Measurements from ENCODE around the gene PTPN11. TPM values are rescaled to one million over a fixed set of nuclear protein-coding genes. Genes with fewer than 3 reads are reported as not detected.
"Not testable (repeated sequence)": the region's sequence is repeated elsewhere in the genome, so short reads cannot be mapped to it uniquely, and the experiment has no call there.

The PTPN11 gene
- total RNA-seq, 1 donor: 98.8 TPM

- Histone ChIP-seq H3K9me3 (ENCODE audit: low read depth, low read length) (no peaks in the 10 kb centered on the region), H3K79me2 (ENCODE audit: insufficient read depth, low read length) (no peaks in the 10 kb centered on the region), H3K4me1 (ENCODE audit: insufficient read depth, low read length) (no peaks in the 10 kb centered on the region), H3K27ac (ENCODE audit: low read depth, low read length) (no peak overlapping the region), H3K27me3 (ENCODE audit: insufficient read depth, low read length) (no peaks in the 10 kb centered on the region), H3K4me2 (ENCODE audit: insufficient read depth, low read length) (no peak overlapping the region), H3K36me3 (ENCODE audit: insufficient read depth, low read length) (no peaks in the 10 kb centered on the region), H3K4me3 (ENCODE audit: insufficient read depth, low read length) (no peak overlapping the region), H4K20me1 (ENCODE audit: insufficient read depth, low read length) (no peaks in the 10 kb centered on the region), H2AFZ (ENCODE audit: low read length) (no peak overlapping the region)
- TF ChIP-seq CTCF (IDR thresholded peaks at IDR 0.05; ENCODE audit: extremely low read depth, low read depth, low read length): no peak
- DNase-seq (ENCODE audit: insufficient read length, low spot score, missing footprints): no peak
These were observed 25.4 kb upstream of the PTPN11 start for GRCh38 chr12:112393328-112393727.

- Histone ChIP-seq H3K4me2 (ENCODE audit: insufficient read depth, low read length) (no peak overlapping the region), H3K27me3 (ENCODE audit: insufficient read depth, low read length) (no peaks in the 10 kb centered on the region), H3K4me3 (ENCODE audit: insufficient read depth, low read length) (no peak overlapping the region), H4K20me1 (ENCODE audit: insufficient read depth, low read length) (peaks cover 17% of the 10 kb centered on the region), H3K36me3 (ENCODE audit: insufficient read depth, low read length) (peaks cover 20% of the 10 kb centered on the region), H3K9me3 (ENCODE audit: low read depth, low read length) (no peaks in the 10 kb centered on the region), H3K79me2 (ENCODE audit: insufficient read depth, low read length) (no peaks in the 10 kb centered on the region), H3K27ac (ENCODE audit: low read depth, low read length) (no peak overlapping the region), H3K4me1 (ENCODE audit: insufficient read depth, low read length) (no peaks in the 10 kb centered on the region), H2AFZ (ENCODE audit: low read length) (no peak overlapping the region)
- TF ChIP-seq CTCF (IDR thresholded peaks at IDR 0.05; ENCODE audit: extremely low read depth, low read depth, low read length): no peak
- no peak for DNase-seq (ENCODE audit: insufficient read length, low spot score, missing footprints)
These were observed 17.7 kb upstream of the PTPN11 start for GRCh38 chr12:112401054-112401453.

GRCh38 chr12:112401903-112402498 lies 16.7 kb upstream of the PTPN11 start:
- TF ChIP-seq CTCF (IDR thresholded peaks at IDR 0.05; ENCODE audit: extremely low read depth, low read depth, low read length): no peak
- no peaks in the 10 kb centered on the region for H3K27me3 ChIP-seq (ENCODE audit: insufficient read depth, low read length)
- no peak overlapping the region for H2AFZ ChIP-seq (ENCODE audit: low read length)
- H3K4me1 ChIP-seq (ENCODE audit: insufficient read depth, low read length): peaks cover 6% of the 10 kb centered on the region
- no peak overlapping the region for H3K27ac ChIP-seq (ENCODE audit: low read depth, low read length)
- H3K4me2 ChIP-seq (ENCODE audit: insufficient read depth, low read length): no peak overlapping the region
- no peaks in the 10 kb centered on the region for H3K9me3 ChIP-seq (ENCODE audit: low read depth, low read length)
- peaks cover 27% of the 10 kb centered on the region for H4K20me1 ChIP-seq (ENCODE audit: insufficient read depth, low read length)
- no peak overlapping the region for H3K4me3 ChIP-seq (ENCODE audit: insufficient read depth, low read length)
- H3K79me2 ChIP-seq (ENCODE audit: insufficient read depth, low read length): peaks cover 1% of the 10 kb centered on the region
- no peak for DNase-seq (ENCODE audit: insufficient read length, low spot score, missing footprints)
- H3K36me3 ChIP-seq (ENCODE audit: insufficient read depth, low read length): peaks cover 30% of the 10 kb centered on the region

- H2AFZ ChIP-seq (ENCODE audit: low read length): no peak overlapping the region
- H3K79me2 ChIP-seq (ENCODE audit: insufficient read depth, low read length): peaks cover 22% of the 10 kb centered on the region
- peaks cover 22% of the 10 kb centered on the region for H3K4me1 ChIP-seq (ENCODE audit: insufficient read depth, low read length)
- H3K4me2 ChIP-seq (ENCODE audit: insufficient read depth, low read length): peak overlapping the region; percentile 97
- peak overlapping the region; percentile 99 for H3K4me3 ChIP-seq (ENCODE audit: insufficient read depth, low read length)
- no peak for TF ChIP-seq CTCF (IDR thresholded peaks at IDR 0.05; ENCODE audit: extremely low read depth, low read depth, low read length)
- no peaks in the 10 kb centered on the region for H3K9me3 ChIP-seq (ENCODE audit: low read depth, low read length)
- peaks cover 45% of the 10 kb centered on the region for H4K20me1 ChIP-seq (ENCODE audit: insufficient read depth, low read length)
- peaks cover 47% of the 10 kb centered on the region for H3K36me3 ChIP-seq (ENCODE audit: insufficient read depth, low read length)
- H3K27me3 ChIP-seq (ENCODE audit: insufficient read depth, low read length): no peaks in the 10 kb centered on the region
- peak; percentile 19 for DNase-seq (ENCODE audit: insufficient read length, low spot score, missing footprints)
- H3K27ac ChIP-seq (ENCODE audit: low read depth, low read length): no peak overlapping the region
These were observed 11.9 kb upstream of the PTPN11 start for GRCh38 chr12:112406519-112407488.

GRCh38 chr12:112407683-112408082 lies 11.1 kb upstream of the PTPN11 start:
- Histone ChIP-seq H3K79me2 (ENCODE audit: insufficient read depth, low read length) (peaks cover 22% of the 10 kb centered on the region), H4K20me1 (ENCODE audit: insufficient read depth, low read length) (peaks cover 45% of the 10 kb centered on the region), H3K4me2 (ENCODE audit: insufficient read depth, low read length) (peak overlapping the region; percentile 97), H3K4me1 (ENCODE audit: insufficient read depth, low read length) (peaks cover 22% of the 10 kb centered on the region), H3K4me3 (ENCODE audit: insufficient read depth, low read length) (peak overlapping the region; percentile 99), H3K36me3 (ENCODE audit: insufficient read depth, low read length) (peaks cover 47% of the 10 kb centered on the region)
- not testable (repeated sequence) for H3K27me3 ChIP-seq (ENCODE audit: insufficient read depth, low read length); H3K27ac ChIP-seq (ENCODE audit: low read depth, low read length); DNase-seq (ENCODE audit: insufficient read length, low spot score, missing footprints); H3K9me3 ChIP-seq (ENCODE audit: low read depth, low read length); H2AFZ ChIP-seq (ENCODE audit: low read length)
